ENCODE measurements around the gene GUCY2F.

DNA sequence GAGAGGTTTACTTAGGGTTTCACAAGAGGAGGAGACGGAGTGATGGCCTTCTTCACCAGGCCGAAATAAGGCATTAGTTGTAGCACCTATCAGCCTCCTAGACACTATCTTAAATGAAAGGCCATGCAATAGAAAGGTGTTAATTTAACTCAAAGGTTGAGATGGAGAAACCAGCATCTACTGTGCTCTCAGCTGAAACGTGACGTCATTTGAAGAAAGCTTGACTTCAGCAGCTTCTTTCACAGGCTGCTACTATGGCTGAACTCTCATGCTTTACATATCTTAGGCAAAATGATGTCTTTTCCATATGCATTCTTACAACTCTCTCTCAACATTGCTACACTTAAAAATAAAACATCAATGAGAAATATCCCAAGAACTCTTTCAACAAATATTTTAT is 99.6 kb downstream of the GUCY2F start:
- no peak for TF ChIP-seq CTCF (IDR thresholded peaks at IDR 0.05)
- TF ChIP-seq CHD2 (IDR thresholded peaks at IDR 0.05; ENCODE audit: low read length, partially characterized antibody), result no peak
- TF ChIP-seq JUNB (IDR thresholded peaks at IDR 0.05), result no peak
- TF ChIP-seq MYC (IDR thresholded peaks at IDR 0.05; ENCODE audit: borderline replicate concordance, low read length), result no peak
- TF ChIP-seq KDM1A (IDR thresholded peaks at IDR 0.05; ENCODE audit: low read depth), result no peak
- TF ChIP-seq EP300 (IDR thresholded peaks at IDR 0.05), result no peak
- TF ChIP-seq USF2 (IDR thresholded peaks at IDR 0.05), result no peak
- no peak for TF ChIP-seq FOSL2 (IDR thresholded peaks at IDR 0.05)
- no peak for TF ChIP-seq FOSL2 (CRISPR knock-in tag; IDR thresholded peaks at IDR 0.05)
- TF ChIP-seq HMGXB4 (CRISPR knock-in tag; IDR thresholded peaks at IDR 0.05; ENCODE audit: borderline replicate concordance), result no peak

All from A549 (cell line).